HepG2 (cell line): Measurements from ENCODE around the gene HDAC4. TPM values are rescaled to one million over a fixed set of nuclear protein-coding genes. Genes with fewer than 3 reads are reported as not detected.

Experiments used
- ATAC-seq: fragments of 200-7000 bp; cut with Tn5 transposase; 3 replicates; pipeline ENCODE4 v1.9.1; 2020; ENCODE audit warnings: mild to moderate bottlenecking, moderate library complexity
- BruUV-seq: library from RNA; stranded (reverse); fragments of 400-500 nt; replicated peaks from 2 replicates; lab custom pipeline; 2021; lab: Mats Ljungman, UMichigan
- CTCF ChIA-PET: fragments of 300-600 bp; formaldehyde crosslinking; extraction: SDS; loops from one replicate; lab custom pipeline; 2021; ENCODE audit warnings: low total read pairs, inconsistent platforms, low intra/inter-chr PET ratio; lab: Yijun Ruan, JAX
- POLR2A ChIA-PET: fragments of 350-600 bp; sonication (Branson Sonifier 250); formaldehyde crosslinking; loops from one replicate; lab custom pipeline; 2020; ENCODE audit warnings: antibody characterized with exemption, inconsistent platforms; lab: Yijun Ruan, JAX
- DNase-seq: peaks from one replicate; pipeline ENCODE4 v3.0.0-alpha.2; 2015; ENCODE audit warnings: low spot score
- FAIRE-seq: peaks from 3 replicates; lab custom pipeline; 2011; peaks lifted over from hg19 to GRCh38; lab: Jason Lieb, UNC
- H2AFZ ChIP-seq: one replicate; pipeline ENCODE4 v1.6.1; 2011; ENCODE audit warnings: low read length, inconsistent platforms
- H3K27ac ChIP-seq: fragments of 300-600 bp; 3 replicates; pipeline ENCODE4 v1.8.0; 2011; ENCODE audit warnings: mixed run types, mild to moderate bottlenecking, mixed read lengths, low read length, inconsistent platforms; ENCODE audit not compliant: insufficient read depth; ENCODE audit errors: extremely low read length
- H3K27me3 ChIP-seq, 2 experiments: fragments of 200-600 bp in 1 of 2; 2 replicates in 1 of 2; 3 replicates in 1 of 2; pipeline versions ENCODE4 v1.6.0 to v1.8.0; 2011; ENCODE audit warnings: low read length in 2 of 2, mild to moderate bottlenecking in 2 of 2, moderate library complexity in 2 of 2, inconsistent platforms in 1 of 2; ENCODE audit not compliant: insufficient read depth in 2 of 2, control insufficient read depth in 1 of 2
- H3K36me3 ChIP-seq, 2 experiments: fragments of 200-600 bp in 1 of 2; replicated peaks in 1 of 2; 2 replicates in 1 of 2; 3 replicates in 1 of 2; pipeline versions ENCODE4 v1.5.1 to v1.8.0; 2011; ENCODE audit warnings: low read length in 2 of 2, inconsistent platforms in 1 of 2; ENCODE audit not compliant: insufficient read depth in 2 of 2, control insufficient read depth in 1 of 2
- H3K4me1 ChIP-seq: 2 replicates; pipeline ENCODE4 v1.5.1; 2012; ENCODE audit warnings: low read length, inconsistent platforms; ENCODE audit not compliant: insufficient read depth
- H3K4me2 ChIP-seq: 2 replicates; pipeline ENCODE4 v1.6.0; 2011; ENCODE audit warnings: low read depth, low read length, inconsistent platforms
- H3K4me3 ChIP-seq, 3 experiments: fragments of 200-600 bp in 1 of 3; sonication (generic), shearing (Covaris generic) in 1 of 3; replicated peaks in 1 of 3; 2 replicates each; pipeline ENCODE4 v1.5.1; 2011 to 2016; ENCODE audit warnings: low read length in 3 of 3, inconsistent platforms in 2 of 3, low read depth in 2 of 3, mild to moderate bottlenecking in 2 of 3, control low read depth in 1 of 3, mixed read lengths in 1 of 3; ENCODE audit not compliant: insufficient read depth in 1 of 3
- H3K79me2 ChIP-seq: one replicate; pipeline ENCODE4 v1.6.1; 2011; ENCODE audit warnings: low read length, inconsistent platforms; ENCODE audit not compliant: insufficient read depth
- H3K9ac ChIP-seq: 2 replicates; pipeline ENCODE4 v1.6.0; 2011; ENCODE audit warnings: mild to moderate bottlenecking, low read depth, low read length, inconsistent platforms; ENCODE audit not compliant: insufficient read depth
- H3K9me3 ChIP-seq: 2 replicates; pipeline ENCODE4 v1.5.1; 2012; ENCODE audit warnings: mild to moderate bottlenecking, low read length
- H4K20me1 ChIP-seq: 2 replicates; pipeline ENCODE4 v1.6.0; 2011; ENCODE audit warnings: inconsistent platforms, mild to moderate bottlenecking, low read length, moderate library complexity; ENCODE audit not compliant: insufficient read depth
- ARNTL ChIP-seq: sonication (generic); formaldehyde crosslinking; IDR thresholded peaks from 2 replicates; pipeline ENCODE4 v1.4.0; 2020; ENCODE audit warnings: mild to moderate bottlenecking, missing genetic modification reagents
- ERF ChIP-seq: IDR thresholded peaks from 2 replicates; pipeline ENCODE4 v1.6.1; 2018; ENCODE audit warnings: missing biosample characterization, missing genetic modification reagents
- FOXC1 ChIP-seq: sonication (generic); formaldehyde crosslinking; IDR thresholded peaks from 2 replicates; pipeline ENCODE4 v1.8.0; 2022; ENCODE audit warnings: mild to moderate bottlenecking, missing genetic modification reagents, borderline replicate concordance
- GATA4 ChIP-seq: sonication (generic); IDR thresholded peaks from 2 replicates; pipeline ENCODE4 v1.6.1; 2016; ENCODE audit warnings: antibody characterized with exemption, low read depth, borderline replicate concordance
- HOXA5 ChIP-seq: sonication (generic); formaldehyde crosslinking; IDR thresholded peaks from 2 replicates; pipeline ENCODE4 v1.4.0; 2020; ENCODE audit warnings: missing genetic modification reagents
- ISX ChIP-seq: sonication (generic); formaldehyde crosslinking; conservative IDR thresholded peaks from 2 replicates; pipeline ENCODE4 v1.5.0; 2020; ENCODE audit warnings: missing genetic modification reagents
- JDP2 ChIP-seq: sonication (generic); formaldehyde crosslinking; IDR thresholded peaks from 2 replicates; pipeline ENCODE4 v1.8.1; 2022; ENCODE audit warnings: missing genetic modification reagents, borderline replicate concordance
- NCOA2 ChIP-seq: sonication (generic); formaldehyde crosslinking; IDR thresholded peaks from 2 replicates; pipeline ENCODE4 v1.8.0; 2022; ENCODE audit warnings: inconsistent platforms
- NR2C2 ChIP-seq: sonication (generic); formaldehyde crosslinking; IDR thresholded peaks from 2 replicates; pipeline ENCODE4 v1.4.0; 2020; ENCODE audit warnings: missing genetic modification reagents, mild to moderate bottlenecking, moderate library complexity, borderline replicate concordance
- NR3C1 ChIP-seq: sonication (generic); formaldehyde crosslinking; IDR thresholded peaks from 2 replicates; pipeline ENCODE4 v1.4.0; 2020; ENCODE audit warnings: missing genetic modification reagents
- RXRA ChIP-seq: sonication (generic); formaldehyde crosslinking; IDR thresholded peaks from 2 replicates; pipeline ENCODE4 v1.5.1; 2020; ENCODE audit warnings: missing genetic modification reagents
- TAF15 ChIP-seq: fragments of 200-400 bp; formaldehyde crosslinking; IDR thresholded peaks from one replicate; pipeline ENCODE4 v1.6.1; 2018; ENCODE audit warnings: mild to moderate bottlenecking, low read depth, low read length; ENCODE audit not compliant: poor library complexity, severe bottlenecking
- TCF7L2 ChIP-seq: IDR thresholded peaks from 2 replicates; pipeline ENCODE4 v1.6.1; 2011; ENCODE audit warnings: mild to moderate bottlenecking, low read depth, low read length, moderate library complexity
- WIZ ChIP-seq: sonication (generic); formaldehyde crosslinking; IDR thresholded peaks from 2 replicates; pipeline ENCODE4 v1.5.1; 2020; ENCODE audit warnings: mild to moderate bottlenecking, missing genetic modification reagents
- XRCC5 ChIP-seq: fragments of 200-400 bp; formaldehyde crosslinking; optimal IDR thresholded peaks from 2 replicates; pipeline ENCODE3; 2017; ENCODE audit warnings: mild to moderate bottlenecking, low read length
- ZC3H4 ChIP-seq: sonication (generic); formaldehyde crosslinking; IDR thresholded peaks from 2 replicates; pipeline ENCODE4 v1.4.0; 2020; ENCODE audit warnings: missing genetic modification reagents, borderline replicate concordance
- ZNF138 ChIP-seq: sonication (generic); formaldehyde crosslinking; IDR thresholded peaks from 2 replicates; pipeline ENCODE4 v1.5.0; 2020; ENCODE audit warnings: mild to moderate bottlenecking, low read depth, missing genetic modification reagents
- ZNF274 ChIP-seq: sonication (generic); formaldehyde crosslinking; IDR thresholded peaks from 2 replicates; pipeline ENCODE4 v1.5.1; 2020; ENCODE audit warnings: mild to moderate bottlenecking, missing genetic modification reagents
- ZNF317 ChIP-seq: sonication (generic); formaldehyde crosslinking; IDR thresholded peaks from 2 replicates; pipeline ENCODE4 v1.5.0; 2020; ENCODE audit warnings: mild to moderate bottlenecking, missing genetic modification reagents
- ZNF326 ChIP-seq: sonication (generic); formaldehyde crosslinking; IDR thresholded peaks from 2 replicates; pipeline ENCODE4 v1.4.0; 2020; ENCODE audit warnings: missing genetic modification reagents, borderline replicate concordance
- ZNF367 ChIP-seq: sonication (generic); formaldehyde crosslinking; IDR thresholded peaks from 2 replicates; pipeline ENCODE4 v1.4.0; 2020; ENCODE audit warnings: missing genetic modification reagents, borderline replicate concordance
- ZNF430 ChIP-seq: sonication (generic); formaldehyde crosslinking; IDR thresholded peaks from 2 replicates; pipeline ENCODE4 v1.9.0; 2021; ENCODE audit warnings: mild to moderate bottlenecking, missing genetic modification reagents
- ZNF44 ChIP-seq: sonication (generic); formaldehyde crosslinking; IDR thresholded peaks from 2 replicates; pipeline ENCODE4 v1.5.1; 2020; ENCODE audit warnings: mild to moderate bottlenecking, missing genetic modification reagents
- ZNF577 ChIP-seq: sonication (generic); formaldehyde crosslinking; IDR thresholded peaks from 2 replicates; pipeline ENCODE4 v1.4.0; 2020; ENCODE audit warnings: mild to moderate bottlenecking, low read depth, missing genetic modification reagents, borderline replicate concordance
- ZNF605 ChIP-seq: sonication (generic); formaldehyde crosslinking; IDR thresholded peaks from 2 replicates; pipeline ENCODE4 v1.8.0; 2022; ENCODE audit warnings: mild to moderate bottlenecking, missing genetic modification reagents
- ZSCAN12 ChIP-seq: sonication (generic); formaldehyde crosslinking; IDR thresholded peaks from 2 replicates; pipeline ENCODE4 v1.9.0; 2021; ENCODE audit warnings: mild to moderate bottlenecking, missing genetic modification reagents
- WGBS: methylation state at CpG from one replicate; pipeline ENCODE4 v1.1.6; 2017; ENCODE audit warnings: low lambda C conversion rate; 5-methylcytosine and 5-hydroxymethylcytosine counted together
- in situ Hi-C: cut with HindIII; loops from 2 replicates; pipeline ENCODE4 v1.10.0; 2017; ENCODE audit warnings: low pct_unique_long_range_greater_than_20kb; ENCODE audit not compliant: extremely low pct_ligation_motif_present
- intact Hi-C: fragments of 100-400 bp; cut with micrococcal nuclease; formaldehyde crosslinking; loops from one replicate; pipeline ENCODE4 v1.10.0; 2022; ENCODE audit not compliant: unreplicated experiment
- polyA plus RNA-seq, 8 experiments: library from polyadenylated mRNA; depleted of rRNA in 3 of 8; stranded (reverse) in 7 of 8; unstranded in 1 of 8; fragments of >200 nt; fragmentation: Illumina TruSeq in 4 of 8; extraction: Trizol in 4 of 8; gene quantifications; 2 replicates each; pipeline versions ENCODE4 v1.2.1 to v1.2.3, GENCODE V29; 2011 to 2016; ENCODE audit warnings: low read depth in 4 of 8, missing spikeins in 1 of 8, mixed read lengths in 1 of 8; ENCODE audit not compliant: insufficient read depth in 1 of 8
- total RNA-seq, 5 experiments: library from RNA; depleted of rRNA; stranded (reverse); fragments of >200 nt; fragmentation: Illumina TruSeq; extraction: Trizol; gene quantifications; 2 replicates each; pipeline ENCODE4 v1.2.3, GENCODE V29; 2016; ENCODE audit warnings: low read depth in 1 of 5
- TF ChIP-seq, protein P1 (sequence below): sonication (generic); formaldehyde crosslinking; IDR thresholded peaks from 2 replicates; pipeline ENCODE4; 2020; ENCODE audit warnings: missing genetic modification reagents, mild to moderate bottlenecking, borderline replicate concordance

Gene HDAC4
- total and polyA plus RNA-seq, 2 of the 13 experiments (the other 11 are each of a cell fraction or from before 2014, with no cell fraction given): 10.1 to 11.5 TPM

- ATAC-seq (no peak), FAIRE-seq (no peak)
- H3K36me3 ChIP-seq: peaks cover 7 to 16% of the 10 kb centered on the region in 2 experiments
Observed at GRCh38 chr2:239078128-239078924, 322.5 kb downstream of the HDAC4 start.

GRCh38 chr2:239077260-239077659, 323.6 kb downstream of the HDAC4 start:
- CTCF ChIA-PET: no interaction called here
- POLR2A ChIA-PET: no interaction called here
- no peak overlapping the region for H3K9ac ChIP-seq
- no peaks in the 10 kb centered on the region for H3K79me2 ChIP-seq
- no peak overlapping the region for H3K4me2 ChIP-seq
- H3K27ac ChIP-seq: no peak overlapping the region
- over 99% methylated on average over 15 of the region's 15 CpGs for WGBS
- DNase-seq (no peak), FAIRE-seq (no peak), ATAC-seq (no peak)
- no peak overlapping the region for H2AFZ ChIP-seq
- H3K36me3 ChIP-seq: peaks cover 7 to 17% of the 10 kb centered on the region in 2 experiments
- intact Hi-C loops (no loop called here), in situ Hi-C loops (no loop called here)
- no peaks in the 10 kb centered on the region for H3K4me1 ChIP-seq
- TF ChIP-seq ZNF577 (CRISPR knock-in tag): no peak
- no peak for TF ChIP-seq FOXC1
- TF ChIP-seq, protein P1, sequence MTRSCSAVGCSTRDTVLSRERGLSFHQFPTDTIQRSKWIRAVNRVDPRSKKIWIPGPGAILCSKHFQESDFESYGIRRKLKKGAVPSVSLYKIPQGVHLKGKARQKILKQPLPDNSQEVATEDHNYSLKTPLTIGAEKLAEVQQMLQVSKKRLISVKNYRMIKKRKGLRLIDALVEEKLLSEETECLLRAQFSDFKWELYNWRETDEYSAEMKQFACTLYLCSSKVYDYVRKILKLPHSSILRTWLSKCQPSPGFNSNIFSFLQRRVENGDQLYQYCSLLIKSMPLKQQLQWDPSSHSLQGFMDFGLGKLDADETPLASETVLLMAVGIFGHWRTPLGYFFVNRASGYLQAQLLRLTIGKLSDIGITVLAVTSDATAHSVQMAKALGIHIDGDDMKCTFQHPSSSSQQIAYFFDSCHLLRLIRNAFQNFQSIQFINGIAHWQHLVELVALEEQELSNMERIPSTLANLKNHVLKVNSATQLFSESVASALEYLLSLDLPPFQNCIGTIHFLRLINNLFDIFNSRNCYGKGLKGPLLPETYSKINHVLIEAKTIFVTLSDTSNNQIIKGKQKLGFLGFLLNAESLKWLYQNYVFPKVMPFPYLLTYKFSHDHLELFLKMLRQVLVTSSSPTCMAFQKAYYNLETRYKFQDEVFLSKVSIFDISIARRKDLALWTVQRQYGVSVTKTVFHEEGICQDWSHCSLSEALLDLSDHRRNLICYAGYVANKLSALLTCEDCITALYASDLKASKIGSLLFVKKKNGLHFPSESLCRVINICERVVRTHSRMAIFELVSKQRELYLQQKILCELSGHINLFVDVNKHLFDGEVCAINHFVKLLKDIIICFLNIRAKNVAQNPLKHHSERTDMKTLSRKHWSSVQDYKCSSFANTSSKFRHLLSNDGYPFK (CRISPR knock-in tag): no peak
- no peak for TF ChIP-seq RXRA (CRISPR knock-in tag)
- TF ChIP-seq NR2C2: no peak
- TF ChIP-seq ISX (CRISPR knock-in tag): no peak
- no peak for TF ChIP-seq JDP2 (CRISPR knock-in tag)
- no peak for TF ChIP-seq TAF15
- no peaks in the 10 kb centered on the region for H3K9me3 ChIP-seq
- BruUV-seq: no TSS peak
- H3K4me3 ChIP-seq: no peak overlapping the region
- H4K20me1 ChIP-seq: no peaks in the 10 kb centered on the region
- no peaks in the 10 kb centered on the region for H3K27me3 ChIP-seq

More at GRCh38 chr2:239078128-239078924, 322.5 kb downstream of the HDAC4 start:
- no peaks in the 10 kb centered on the region for H3K79me2 ChIP-seq
- H3K27ac ChIP-seq: no peak overlapping the region
- BruUV-seq: no TSS peak
- in situ Hi-C loops (no loop called here), intact Hi-C loops (no loop called here)
- no peaks in the 10 kb centered on the region for H3K9me3 ChIP-seq
- ChIA-PET CTCF (no interaction called here), POLR2A (no interaction called here)
- TF ChIP-seq ZNF605 (CRISPR knock-in tag) (no peak), GATA4 (no peak), TCF7L2 (no peak), ZNF138 (CRISPR knock-in tag) (no peak), ZNF367 (CRISPR knock-in tag) (no peak), ARNTL (CRISPR knock-in tag) (no peak), ZNF326 (no peak), XRCC5 (no peak), ZNF430 (CRISPR knock-in tag) (no peak), ZSCAN12 (no peak), ZC3H4 (CRISPR knock-in tag) (no peak), ERF (CRISPR knock-in tag) (no peak), WIZ (CRISPR knock-in tag) (no peak), ZNF274 (no peak), ZNF44 (no peak), ZNF317 (CRISPR knock-in tag) (no peak), NCOA2 (CRISPR knock-in tag) (no peak), HOXA5 (CRISPR knock-in tag) (no peak), NR3C1 (CRISPR knock-in tag) (no peak)
- no peak overlapping the region for H3K4me2 ChIP-seq
- 95% methylated on average over 24 of the region's 25 CpGs for WGBS
- H3K4me1 ChIP-seq: no peaks in the 10 kb centered on the region
- no peaks in the 10 kb centered on the region for H3K27me3 ChIP-seq
- DNase-seq: no peak
- H3K9ac ChIP-seq: no peak overlapping the region
- H4K20me1 ChIP-seq: no peaks in the 10 kb centered on the region
- no peak overlapping the region for H3K4me3 ChIP-seq
- no peak overlapping the region for H2AFZ ChIP-seq
